GM21526 (cell line): ENCODE measurements around the gene RADIL.
"Not testable (repeated sequence)": the region's sequence is repeated elsewhere in the genome, so short reads cannot be mapped to it uniquely, and the experiment has no call there.

Experiments
- ATAC-seq: cut with Tn5 transposase; IDR thresholded peaks from one replicate; pipeline ENCODE4 v1.9.1; 2021; ENCODE audit warnings: moderate library complexity; ENCODE audit not compliant: unreplicated experiment, low FRiP score

The RADIL gene

DNA sequence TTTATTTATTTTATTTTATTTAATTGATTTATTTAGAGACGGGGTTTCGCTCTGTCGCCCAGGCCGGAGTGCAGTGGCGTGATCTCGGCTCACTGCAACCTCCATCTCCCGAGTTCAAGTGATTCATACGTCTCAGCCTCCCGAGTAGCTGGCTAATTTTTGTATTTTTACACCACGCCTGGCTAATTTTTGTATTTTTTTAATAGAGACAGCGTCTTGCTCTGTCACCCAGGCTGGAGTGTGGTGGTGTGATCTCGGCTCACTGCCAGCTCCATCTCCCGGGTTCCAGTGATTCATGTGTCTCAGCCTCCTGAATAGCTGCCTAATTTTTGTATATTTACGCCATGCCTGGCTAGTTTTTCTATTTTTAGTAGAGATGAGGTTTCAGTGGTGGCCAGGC, 73.8 kb downstream of the RADIL start:
- no peak for ATAC-seq

GRCh38 chr7:4809091-4809591, 74.4 kb downstream of the RADIL start:
- ATAC-seq = no peak

- ATAC-seq = no peak
Observed at GRCh38 chr7:4808565-4808964, 75.0 kb downstream of the RADIL start.

GRCh38 chr7:4808026-4808425, 75.5 kb downstream of the RADIL start:
- ATAC-seq = no peak

GRCh38 chr7:4807598-4808016, 75.9 kb downstream of the RADIL start:
- ATAC-seq = no peak

DNA sequence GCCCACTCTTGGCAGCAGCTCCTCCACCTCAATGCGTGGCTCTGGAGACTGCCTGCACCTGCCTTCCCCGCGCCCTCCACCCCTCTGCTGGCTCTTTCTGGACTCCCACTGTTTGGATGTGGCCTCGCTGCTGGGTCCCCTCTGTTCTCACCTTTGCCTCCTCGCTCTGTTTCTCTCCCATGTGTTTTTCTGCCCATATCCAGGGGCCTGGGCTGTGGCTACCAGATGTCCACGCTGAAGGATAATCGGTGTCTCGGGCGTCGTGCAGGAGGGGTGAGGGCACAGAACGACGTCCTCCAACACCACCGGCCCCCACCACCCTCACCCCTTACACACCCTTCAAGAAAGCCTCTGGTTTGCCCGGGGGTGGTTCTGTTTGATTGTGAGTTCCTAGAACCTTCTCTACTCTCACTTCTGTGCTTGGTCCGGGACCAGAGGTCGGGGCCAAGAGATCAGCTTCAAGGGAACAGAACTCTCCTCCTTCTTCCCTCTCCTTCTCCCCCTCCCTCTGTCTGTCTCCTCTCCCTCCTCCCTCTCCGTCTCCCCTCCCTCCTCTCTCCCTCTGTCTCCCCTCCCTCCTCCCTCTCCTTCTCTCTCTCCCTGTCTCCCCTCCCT, 76.4 kb downstream of the RADIL start:
- no peak for ATAC-seq

GRCh38 chr7:4805984-4806300, 77.6 kb downstream of the RADIL start:
- ATAC-seq = no peak

DNA sequence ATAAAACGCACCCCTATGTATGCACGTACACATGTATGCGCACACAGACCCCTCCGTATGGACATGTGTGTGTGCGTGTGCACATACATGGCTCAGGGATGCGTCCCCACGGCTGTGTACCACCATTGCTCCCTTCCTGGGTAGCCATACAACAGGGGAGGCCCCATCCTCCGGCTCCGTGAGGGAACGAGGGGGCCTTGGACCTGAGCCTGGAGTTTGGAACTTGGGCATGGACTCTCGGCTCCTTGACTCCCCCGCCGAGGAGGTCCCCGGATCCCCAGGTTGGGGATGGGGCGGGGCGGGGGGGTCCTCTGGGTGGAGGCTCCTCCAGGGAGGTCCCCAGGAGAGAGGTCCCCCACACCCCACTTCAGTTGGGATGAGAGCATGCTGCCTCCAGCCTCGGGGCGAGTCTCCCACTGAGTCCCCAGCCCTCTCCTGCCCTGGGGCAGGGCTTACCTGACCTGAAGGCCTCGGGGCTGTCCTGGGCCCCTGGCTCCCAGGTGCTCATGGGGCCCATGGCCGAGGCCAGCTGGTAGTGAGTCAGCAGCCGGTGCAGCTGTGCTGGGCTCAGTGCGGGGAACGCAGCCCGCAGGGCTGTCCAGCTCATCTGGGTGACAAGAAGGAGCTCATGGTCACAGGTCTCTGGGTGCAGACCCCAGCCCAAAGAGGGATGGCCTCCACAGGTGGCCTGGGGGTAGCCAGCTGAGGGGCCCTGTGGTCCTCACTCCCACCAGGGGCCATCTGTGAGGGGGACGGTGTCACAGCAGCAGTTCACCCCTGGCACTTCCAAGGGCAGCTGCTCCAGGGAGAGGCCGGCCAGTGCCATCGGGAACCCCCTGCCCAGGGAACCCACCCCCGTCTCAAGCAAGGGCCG, 78.2 kb downstream of the RADIL start:
- ATAC-seq = no peak

DNA sequence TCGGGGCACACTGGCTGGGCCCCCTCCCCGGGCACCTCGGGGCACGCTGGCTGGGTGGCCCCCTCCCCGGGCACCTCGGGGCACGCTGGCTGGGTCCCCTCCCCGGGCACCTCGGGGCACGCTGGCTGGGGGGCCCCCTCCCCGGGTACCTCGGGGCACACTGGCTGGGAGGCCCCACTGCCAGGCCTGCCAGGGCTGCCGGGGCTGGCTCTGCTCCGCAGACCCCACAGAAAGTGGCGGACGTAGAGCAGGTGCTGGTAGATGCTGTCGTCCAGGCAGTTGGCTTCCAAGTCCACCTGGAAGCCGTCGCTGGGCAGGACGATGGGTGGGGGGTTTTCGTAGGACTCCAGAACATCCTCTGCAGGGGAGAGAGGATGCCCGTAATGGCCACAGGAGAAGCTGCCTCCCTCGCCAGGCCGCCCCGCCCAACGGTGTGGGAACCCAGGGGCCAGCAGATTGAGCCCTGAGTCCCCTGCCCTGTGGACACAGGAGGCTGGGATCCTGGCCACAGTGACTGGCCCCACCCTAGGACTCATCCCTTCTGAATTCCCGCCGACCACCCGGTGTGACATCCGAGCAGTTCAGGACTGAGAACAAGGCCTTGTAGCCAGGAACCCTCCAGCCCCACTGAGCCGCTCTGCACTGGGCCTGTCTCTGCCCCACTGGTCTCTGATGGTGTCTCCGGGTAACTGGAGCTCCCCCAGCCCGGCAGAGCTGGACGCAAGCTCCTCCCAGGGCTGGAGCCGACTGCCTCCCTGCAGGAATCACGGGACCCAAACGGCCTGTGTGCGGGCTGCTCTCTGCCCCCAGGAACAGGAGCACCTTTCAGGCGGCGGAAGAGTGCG, 79.9 kb downstream of the RADIL start:
- no peak for ATAC-seq

- not testable (repeated sequence) for ATAC-seq
Observed at GRCh38 chr7:4802577-4802976, 80.9 kb downstream of the RADIL start.

DNA sequence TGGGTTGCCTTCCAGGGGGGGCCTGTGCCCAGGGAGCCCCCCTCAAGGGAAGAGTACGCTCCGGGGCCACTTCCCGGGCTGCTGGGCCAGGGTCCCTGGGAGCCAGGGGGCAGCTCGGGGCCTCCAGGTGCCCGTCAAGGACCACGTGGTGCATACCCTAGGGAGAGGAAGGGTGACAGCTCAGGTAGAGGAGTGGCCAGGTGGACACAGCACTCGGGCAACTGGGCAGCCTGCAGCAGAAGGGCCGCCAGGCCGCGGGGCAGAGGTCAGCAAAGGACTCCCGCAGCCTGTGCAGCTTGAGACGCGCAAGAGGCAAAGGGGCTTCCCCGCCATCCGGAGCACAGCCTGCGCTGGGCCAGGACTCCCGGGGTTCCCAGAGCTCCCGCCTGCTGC, 81.7 kb downstream of the RADIL start:
- ATAC-seq = no peak

- no peak for ATAC-seq
Observed at GRCh38 chr7:4800926-4801838, 82.3 kb downstream of the RADIL start.

DNA sequence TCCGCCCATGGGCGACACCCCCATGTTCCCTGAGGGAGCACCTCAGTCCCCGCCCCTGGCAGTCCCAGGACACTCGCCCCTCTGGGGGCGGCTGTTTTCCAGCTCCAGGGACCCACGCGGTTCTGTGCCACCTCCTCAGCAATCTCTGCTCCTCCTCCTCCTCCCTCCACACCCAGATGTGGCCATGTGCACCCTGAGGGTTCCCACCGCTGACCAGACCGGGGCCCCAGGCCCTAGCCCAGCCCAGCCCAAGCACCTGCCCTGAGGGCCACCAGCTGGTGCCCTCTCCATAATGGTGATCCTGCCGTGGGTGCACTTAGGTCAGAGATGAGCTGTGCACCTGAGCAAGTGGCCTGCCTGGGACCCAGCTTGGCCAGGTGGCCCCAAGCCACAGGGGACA, 83.0 kb downstream of the RADIL start:
- ATAC-seq = no peak

DNA sequence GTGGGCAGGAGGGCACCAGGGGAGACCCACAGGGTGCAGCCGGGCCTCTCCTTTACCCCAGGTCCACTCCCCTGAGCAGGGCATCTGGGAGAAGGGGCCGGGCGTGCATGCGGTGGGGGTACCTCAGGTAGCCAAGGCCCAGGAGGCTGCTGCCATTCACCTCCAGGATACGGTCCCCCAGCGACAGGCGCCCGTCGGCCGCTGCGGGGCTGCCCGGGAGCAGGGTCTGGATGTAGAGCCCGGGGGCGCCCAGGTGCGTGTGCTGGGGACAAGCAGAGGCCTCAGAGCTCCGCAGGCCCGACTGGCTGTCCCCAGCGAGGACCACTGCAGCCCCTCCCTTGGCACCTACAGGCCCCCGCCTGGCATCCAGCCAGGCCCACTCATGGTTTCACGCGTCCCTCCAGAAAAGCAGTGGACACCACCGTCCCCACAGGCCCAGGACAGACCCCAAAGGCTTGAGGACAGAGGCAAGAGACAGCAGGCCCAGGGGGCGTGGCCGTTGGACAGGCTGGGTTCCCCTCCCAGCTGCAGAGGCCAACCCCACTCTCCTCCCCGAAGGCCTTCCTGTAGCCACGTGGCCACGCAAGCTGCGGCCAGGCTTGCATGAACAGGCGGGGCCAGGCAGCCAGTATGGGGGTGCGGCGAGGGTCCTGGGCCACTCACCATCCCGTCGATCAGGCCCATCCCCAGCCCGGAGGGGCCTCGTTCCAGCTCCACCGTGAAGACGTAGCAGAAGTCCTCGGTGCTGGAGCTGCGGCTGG, 83.8 kb downstream of the RADIL start:
- no peak for ATAC-seq

- no peak for ATAC-seq
Observed at GRCh38 chr7:4798706-4799235, 84.7 kb downstream of the RADIL start.

DNA sequence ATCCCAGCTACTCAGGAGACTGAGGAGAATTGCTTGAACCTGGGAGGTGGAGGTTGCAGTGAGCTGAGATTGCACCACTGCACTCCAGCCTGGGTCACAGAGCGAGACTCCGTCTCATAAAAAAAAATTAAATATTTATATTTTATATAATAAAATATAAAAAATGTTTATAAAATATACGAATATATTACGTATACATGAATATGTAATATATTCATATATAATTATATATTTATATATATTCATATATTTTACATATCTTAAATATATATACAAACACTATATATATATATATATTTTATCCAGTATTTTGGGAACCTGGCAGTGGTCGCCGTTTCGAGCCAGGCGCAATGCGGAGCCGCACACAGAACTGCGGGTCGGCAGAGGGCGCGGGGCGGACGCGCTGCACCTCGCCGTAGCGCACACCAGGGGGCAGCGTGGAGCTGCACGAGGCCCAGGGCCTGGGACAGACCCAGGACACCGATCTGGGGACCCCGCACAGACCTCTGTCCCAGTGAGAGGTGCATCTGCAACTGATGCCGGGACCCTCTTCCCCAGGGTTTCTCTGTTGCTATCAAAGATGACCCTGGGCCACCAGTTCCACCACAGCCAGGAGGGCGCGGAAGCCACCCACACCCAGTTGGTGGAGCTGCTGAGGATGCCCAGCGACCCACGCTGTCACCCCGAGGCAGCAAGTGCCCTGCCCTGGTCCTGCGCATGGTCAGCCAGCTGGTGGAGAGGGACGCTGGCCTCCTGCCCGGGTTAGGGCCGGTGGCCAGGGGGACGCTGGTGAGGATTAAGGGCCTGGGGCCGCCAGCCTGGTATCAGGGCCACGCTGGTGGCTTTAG, 85.4 kb downstream of the RADIL start:
- ATAC-seq = peak; percentile 66

DNA sequence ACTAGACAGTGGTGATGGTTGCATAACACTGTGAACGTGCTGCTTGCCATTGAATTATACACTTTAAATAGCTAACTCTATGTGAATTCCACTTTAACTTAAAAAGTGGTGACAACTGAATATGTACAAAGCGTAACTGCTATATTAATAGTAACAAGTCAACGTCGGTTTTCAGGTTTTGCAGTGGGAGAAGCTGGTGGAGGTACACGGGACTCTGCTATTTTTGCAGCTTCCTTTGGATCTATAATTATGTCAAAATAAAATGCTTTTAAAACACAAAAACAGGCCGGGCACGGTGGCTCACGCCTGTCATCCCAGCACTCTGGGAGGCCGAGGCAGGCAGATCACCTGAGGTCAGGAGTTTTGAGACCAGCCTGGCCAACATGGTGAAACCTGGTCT, 87.1 kb downstream of the RADIL start:
- ATAC-seq = no peak

- no peak for ATAC-seq
Observed at GRCh38 chr7:4794591-4795350, 88.7 kb downstream of the RADIL start.
